GM08714 (cell line): Measurements from ENCODE around the gene TTLL7.

ENCODE experiments used
- H3K4me3 ChIP-seq: fragments of 200-500 bp; sonication (Bioruptor generic); 2 replicates; pipeline ENCODE4 v1.5.1; 2014; ENCODE audit warnings: mild to moderate bottlenecking, low read length, inconsistent platforms
- ZNF274 ChIP-seq: IDR thresholded peaks from 2 replicates; pipeline ENCODE4 v1.6.1; 2012; ENCODE audit warnings: mild to moderate bottlenecking, low read depth, low read length

Gene TTLL7

GRCh38 chr1:83900524-83900923 lies 98.4 kb downstream of the TTLL7 start:
- no peak overlapping the region for H3K4me3 ChIP-seq
- TF ChIP-seq ZNF274, result no peak

- H3K4me3 ChIP-seq, result no peak overlapping the region
- TF ChIP-seq ZNF274, result no peak
These were observed 101.4 kb downstream of the TTLL7 start for GRCh38 chr1:83897516-83897915.

GRCh38 chr1:83896299-83896698 lies 102.6 kb downstream of the TTLL7 start:
- H3K4me3 ChIP-seq, result no peak overlapping the region
- TF ChIP-seq ZNF274, result no peak

GRCh38 chr1:83889707-83890106 lies 109.2 kb downstream of the TTLL7 start:
- no peak for TF ChIP-seq ZNF274
- H3K4me3 ChIP-seq, result no peak overlapping the region

GRCh38 chr1:83887483-83887882 lies 111.4 kb downstream of the TTLL7 start:
- no peak for TF ChIP-seq ZNF274
- H3K4me3 ChIP-seq, result no peak overlapping the region

GRCh38 chr1:83883979-83884378 lies 115.0 kb downstream of the TTLL7 start:
- TF ChIP-seq ZNF274, result no peak
- no peak overlapping the region for H3K4me3 ChIP-seq

- H3K4me3 ChIP-seq, result no peak overlapping the region
- TF ChIP-seq ZNF274, result no peak
These were observed 116.0 kb downstream of the TTLL7 start for GRCh38 chr1:83882906-83883305.

GRCh38 chr1:83872515-83872914 lies 126.4 kb downstream of the TTLL7 start:
- TF ChIP-seq ZNF274, result no peak
- no peak overlapping the region for H3K4me3 ChIP-seq

GRCh38 chr1:83864991-83865390 lies 133.9 kb downstream of the TTLL7 start:
- TF ChIP-seq ZNF274, result no peak
- no peak overlapping the region for H3K4me3 ChIP-seq

- no peak for TF ChIP-seq ZNF274
- H3K4me3 ChIP-seq, result peak overlapping the region; percentile 32; the same call in 1 of the 2 replicates
These were observed 138.3 kb downstream of the TTLL7 start for GRCh38 chr1:83860490-83861221.

GRCh38 chr1:83857716-83858115 lies 141.2 kb downstream of the TTLL7 start:
- no peak for TF ChIP-seq ZNF274
- H3K4me3 ChIP-seq, result no peak overlapping the region

GRCh38 chr1:83857103-83857502 lies 141.8 kb downstream of the TTLL7 start:
- H3K4me3 ChIP-seq, result no peak overlapping the region
- TF ChIP-seq ZNF274, result no peak

- no peak overlapping the region for H3K4me3 ChIP-seq
- TF ChIP-seq ZNF274, result no peak
These were observed 142.6 kb downstream of the TTLL7 start for GRCh38 chr1:83856381-83856780.

GRCh38 chr1:83854456-83854855 lies 144.5 kb downstream of the TTLL7 start:
- no peak overlapping the region for H3K4me3 ChIP-seq
- TF ChIP-seq ZNF274, result no peak

GRCh38 chr1:83850834-83851233 lies 148.1 kb downstream of the TTLL7 start:
- no peak overlapping the region for H3K4me3 ChIP-seq
- no peak for TF ChIP-seq ZNF274

GRCh38 chr1:83849191-83850061 lies 149.5 kb downstream of the TTLL7 start:
- H3K4me3 ChIP-seq, result no peak overlapping the region
- no peak for TF ChIP-seq ZNF274
